ELR (cell line): Measurements from ENCODE around the gene AOC2.
A peak's percentile ranks its signal among the peaks of the same experiment; 100 is the strongest.
"Not testable (repeated sequence)": the region's sequence is repeated elsewhere in the genome, so short reads cannot be mapped to it uniquely, and the experiment has no call there.

Experiments
- DNase-seq: peaks from one replicate; pipeline ENCODE4 v3.0.0-alpha.2; 2015; ENCODE audit warnings: low read depth

Gene AOC2

GRCh38 chr17:42853968-42854790 lies 9.8 kb downstream of the AOC2 start:
- no peak for DNase-seq

- no peak for DNase-seq
Measured at GRCh38 chr17:42855048-42855596, 10.7 kb downstream of the AOC2 start.

- DNase-seq: not testable (repeated sequence)
Measured at GRCh38 chr17:42856093-42856492, 11.7 kb downstream of the AOC2 start.

GRCh38 chr17:42856516-42856915 lies 12.1 kb downstream of the AOC2 start:
- DNase-seq: not testable (repeated sequence)

GRCh38 chr17:42857389-42857788 lies 13.0 kb downstream of the AOC2 start:
- no peak for DNase-seq

- DNase-seq: no peak
Measured at GRCh38 chr17:42865638-42866094, 21.3 kb downstream of the AOC2 start.

- DNase-seq: no peak
Measured at GRCh38 chr17:42866216-42866615, 21.8 kb downstream of the AOC2 start.

GRCh38 chr17:42866631-42867575 lies 22.5 kb downstream of the AOC2 start:
- DNase-seq: no peak

GRCh38 chr17:42867694-42868261 lies 23.4 kb downstream of the AOC2 start:
- not testable (repeated sequence) for DNase-seq

- DNase-seq: no peak
Measured at GRCh38 chr17:42868338-42868737, 24.0 kb downstream of the AOC2 start.

GRCh38 chr17:42871647-42872046 lies 27.3 kb downstream of the AOC2 start:
- no peak for DNase-seq

- no peak for DNase-seq
Measured at GRCh38 chr17:42872251-42872965, 28.0 kb downstream of the AOC2 start.

GRCh38 chr17:42873315-42873714 lies 28.9 kb downstream of the AOC2 start:
- DNase-seq: no peak

GRCh38 chr17:42873932-42874695 lies 29.7 kb downstream of the AOC2 start:
- DNase-seq: not testable (repeated sequence)

- DNase-seq: no peak
Measured at GRCh38 chr17:42877037-42877436, 32.7 kb downstream of the AOC2 start.

- DNase-seq: peak; percentile 32
Measured at GRCh38 chr17:42878123-42878880, 33.9 kb downstream of the AOC2 start.

- DNase-seq: no peak
Measured at GRCh38 chr17:42878924-42879595, 34.7 kb downstream of the AOC2 start.

- DNase-seq: peak; percentile 54
Measured at GRCh38 chr17:42879596-42879985, 35.2 kb downstream of the AOC2 start.

GRCh38 chr17:42880776-42881310 lies 36.5 kb downstream of the AOC2 start:
- DNase-seq: no peak
